ENCODE measurements around the gene ACSL3.

The ACSL3 gene

GRCh38 chr2:222919841-222920526, 59.1 kb downstream of the ACSL3 start:
- Histone ChIP-seq H3K9me3 (ENCODE audit: insufficient read depth, low read depth, low read length) (no peaks in the 10 kb centered on the region), H3K27me3 (ENCODE audit: insufficient read depth, low read length) (no peaks in the 10 kb centered on the region), H3K36me3 (ENCODE audit: insufficient read depth, low read depth, low read length) (peaks cover 78% of the 10 kb centered on the region), H3K4me1 (ENCODE audit: insufficient read depth, low read length) (peaks cover 21% of the 10 kb centered on the region), H3K4me3 (ENCODE audit: low read length) (no peak overlapping the region), H3K27ac (ENCODE audit: low read length) (no peak overlapping the region), H3K9ac (ENCODE audit: low read depth, low read length) (no peak overlapping the region)

- H3K4me3 ChIP-seq (ENCODE audit: low read length): no peak overlapping the region
- no peaks in the 10 kb centered on the region for H3K27me3 ChIP-seq (ENCODE audit: insufficient read depth, low read length)
- H3K27ac ChIP-seq (ENCODE audit: low read length): no peak overlapping the region
- H3K4me1 ChIP-seq (ENCODE audit: insufficient read depth, low read length): peaks cover 21% of the 10 kb centered on the region
- H3K9ac ChIP-seq (ENCODE audit: low read depth, low read length): no peak overlapping the region
- no peaks in the 10 kb centered on the region for H3K9me3 ChIP-seq (ENCODE audit: insufficient read depth, low read depth, low read length)
- H3K36me3 ChIP-seq (ENCODE audit: insufficient read depth, low read depth, low read length): peaks cover 83% of the 10 kb centered on the region
These were observed 59.9 kb downstream of the ACSL3 start for GRCh38 chr2:222920657-222921186.

GRCh38 chr2:222922019-222922800, 61.4 kb downstream of the ACSL3 start:
- peaks cover 81% of the 10 kb centered on the region for H3K36me3 ChIP-seq (ENCODE audit: insufficient read depth, low read depth, low read length)
- no peak overlapping the region for H3K9ac ChIP-seq (ENCODE audit: low read depth, low read length)
- no peaks in the 10 kb centered on the region for H3K9me3 ChIP-seq (ENCODE audit: insufficient read depth, low read depth, low read length)
- peaks cover 16% of the 10 kb centered on the region for H3K4me1 ChIP-seq (ENCODE audit: insufficient read depth, low read length)
- no peak overlapping the region for H3K4me3 ChIP-seq (ENCODE audit: low read length)
- no peak overlapping the region for H3K27ac ChIP-seq (ENCODE audit: low read length)
- no peaks in the 10 kb centered on the region for H3K27me3 ChIP-seq (ENCODE audit: insufficient read depth, low read length)

- H3K27ac ChIP-seq (ENCODE audit: low read length): no peak overlapping the region
- no peak overlapping the region for H3K4me3 ChIP-seq (ENCODE audit: low read length)
- peaks cover 72% of the 10 kb centered on the region for H3K36me3 ChIP-seq (ENCODE audit: insufficient read depth, low read depth, low read length)
- H3K9ac ChIP-seq (ENCODE audit: low read depth, low read length): no peak overlapping the region
- no peaks in the 10 kb centered on the region for H3K9me3 ChIP-seq (ENCODE audit: insufficient read depth, low read depth, low read length)
- H3K4me1 ChIP-seq (ENCODE audit: insufficient read depth, low read length): no peaks in the 10 kb centered on the region
- no peaks in the 10 kb centered on the region for H3K27me3 ChIP-seq (ENCODE audit: insufficient read depth, low read length)
These were observed 66.1 kb downstream of the ACSL3 start for GRCh38 chr2:222926915-222927314.

GRCh38 chr2:222927600-222927999, 66.8 kb downstream of the ACSL3 start:
- Histone ChIP-seq H3K4me1 (ENCODE audit: insufficient read depth, low read length) (no peaks in the 10 kb centered on the region), H3K9me3 (ENCODE audit: insufficient read depth, low read depth, low read length) (no peaks in the 10 kb centered on the region), H3K36me3 (ENCODE audit: insufficient read depth, low read depth, low read length) (peaks cover 70% of the 10 kb centered on the region), H3K27me3 (ENCODE audit: insufficient read depth, low read length) (no peaks in the 10 kb centered on the region), H3K4me3 (ENCODE audit: low read length) (no peak overlapping the region), H3K9ac (ENCODE audit: low read depth, low read length) (no peak overlapping the region), H3K27ac (ENCODE audit: low read length) (no peak overlapping the region)

GRCh38 chr2:222928335-222928734, 67.5 kb downstream of the ACSL3 start:
- Histone ChIP-seq H3K9ac (ENCODE audit: low read depth, low read length) (no peak overlapping the region), H3K4me1 (ENCODE audit: insufficient read depth, low read length) (no peaks in the 10 kb centered on the region), H3K27me3 (ENCODE audit: insufficient read depth, low read length) (no peaks in the 10 kb centered on the region), H3K36me3 (ENCODE audit: insufficient read depth, low read depth, low read length) (peaks cover 68% of the 10 kb centered on the region), H3K9me3 (ENCODE audit: insufficient read depth, low read depth, low read length) (no peaks in the 10 kb centered on the region), H3K27ac (ENCODE audit: low read length) (no peak overlapping the region), H3K4me3 (ENCODE audit: low read length) (no peak overlapping the region)

GRCh38 chr2:222930862-222931261, 70.0 kb downstream of the ACSL3 start:
- Histone ChIP-seq H3K27ac (ENCODE audit: low read length) (no peak overlapping the region), H3K9ac (ENCODE audit: low read depth, low read length) (no peak overlapping the region), H3K27me3 (ENCODE audit: insufficient read depth, low read length) (no peaks in the 10 kb centered on the region), H3K9me3 (ENCODE audit: insufficient read depth, low read depth, low read length) (no peaks in the 10 kb centered on the region), H3K36me3 (ENCODE audit: insufficient read depth, low read depth, low read length) (peaks cover 73% of the 10 kb centered on the region), H3K4me3 (ENCODE audit: low read length) (no peak overlapping the region), H3K4me1 (ENCODE audit: insufficient read depth, low read length) (no peaks in the 10 kb centered on the region)

- Histone ChIP-seq H3K27ac (ENCODE audit: low read length) (no peak overlapping the region), H3K9me3 (ENCODE audit: insufficient read depth, low read depth, low read length) (no peaks in the 10 kb centered on the region), H3K36me3 (ENCODE audit: insufficient read depth, low read depth, low read length) (peaks cover 75% of the 10 kb centered on the region), H3K4me1 (ENCODE audit: insufficient read depth, low read length) (no peaks in the 10 kb centered on the region), H3K27me3 (ENCODE audit: insufficient read depth, low read length) (no peaks in the 10 kb centered on the region), H3K4me3 (ENCODE audit: low read length) (no peak overlapping the region), H3K9ac (ENCODE audit: low read depth, low read length) (no peak overlapping the region)
These were observed 70.8 kb downstream of the ACSL3 start for GRCh38 chr2:222931659-222932058.

GRCh38 chr2:222933458-222933857, 72.6 kb downstream of the ACSL3 start:
- Histone ChIP-seq H3K27me3 (ENCODE audit: insufficient read depth, low read length) (no peaks in the 10 kb centered on the region), H3K4me1 (ENCODE audit: insufficient read depth, low read length) (no peaks in the 10 kb centered on the region), H3K9ac (ENCODE audit: low read depth, low read length) (no peak overlapping the region), H3K36me3 (ENCODE audit: insufficient read depth, low read depth, low read length) (peaks cover 77% of the 10 kb centered on the region), H3K4me3 (ENCODE audit: low read length) (no peak overlapping the region), H3K27ac (ENCODE audit: low read length) (no peak overlapping the region), H3K9me3 (ENCODE audit: insufficient read depth, low read depth, low read length) (no peaks in the 10 kb centered on the region)

- Histone ChIP-seq H3K4me3 (ENCODE audit: low read length) (no peak overlapping the region), H3K27me3 (ENCODE audit: insufficient read depth, low read length) (no peaks in the 10 kb centered on the region), H3K9me3 (ENCODE audit: insufficient read depth, low read depth, low read length) (no peaks in the 10 kb centered on the region), H3K4me1 (ENCODE audit: insufficient read depth, low read length) (peaks cover 6% of the 10 kb centered on the region), H3K27ac (ENCODE audit: low read length) (no peak overlapping the region), H3K36me3 (ENCODE audit: insufficient read depth, low read depth, low read length) (peaks cover 70% of the 10 kb centered on the region), H3K9ac (ENCODE audit: low read depth, low read length) (no peak overlapping the region)
These were observed 75.0 kb downstream of the ACSL3 start for GRCh38 chr2:222935688-222936298.

GRCh38 chr2:222936705-222937104, 75.9 kb downstream of the ACSL3 start:
- H3K4me3 ChIP-seq (ENCODE audit: low read length): no peak overlapping the region
- peaks cover 67% of the 10 kb centered on the region for H3K36me3 ChIP-seq (ENCODE audit: insufficient read depth, low read depth, low read length)
- no peaks in the 10 kb centered on the region for H3K27me3 ChIP-seq (ENCODE audit: insufficient read depth, low read length)
- H3K9ac ChIP-seq (ENCODE audit: low read depth, low read length): no peak overlapping the region
- H3K27ac ChIP-seq (ENCODE audit: low read length): no peak overlapping the region
- peaks cover 6% of the 10 kb centered on the region for H3K4me1 ChIP-seq (ENCODE audit: insufficient read depth, low read length)
- no peaks in the 10 kb centered on the region for H3K9me3 ChIP-seq (ENCODE audit: insufficient read depth, low read depth, low read length)
